GM19467 (cell line): ENCODE measurements around the gene NPW.
A peak's percentile ranks its signal among the peaks of the same experiment; 100 is the strongest.

ENCODE experiments used
- ATAC-seq: cut with Tn5 transposase; IDR thresholded peaks from one replicate; pipeline ENCODE4 v1.9.1; 2021; ENCODE audit warnings: mild to moderate bottlenecking, moderate library complexity; ENCODE audit not compliant: unreplicated experiment

NPW gene

GRCh38 chr16:2047330-2048115, 27.9 kb downstream of the NPW start, which contains the start of the genes NTHL1 and TSC2:
Gene NTHL1, minus strand, starts transcription at chr16:2047834. Its CDS starts 11 bp downstream, at chr16:2047823.
Gene TSC2, plus strand, starts transcription at chr16:2047985. Its CDS starts 631 bp downstream, at chr16:2048616.
- peak; percentile 83 for ATAC-seq

- no peak for ATAC-seq
Measured at GRCh38 chr16:2048116-2048543, 28.5 kb downstream of the NPW start.

GRCh38 chr16:2053211-2053610, 33.6 kb downstream of the NPW start:
- no peak for ATAC-seq

GRCh38 chr16:2053897-2054296, 34.3 kb downstream of the NPW start:
- ATAC-seq: no peak

- no peak for ATAC-seq
Measured at GRCh38 chr16:2054543-2055245, 35.1 kb downstream of the NPW start.

- ATAC-seq: no peak
Measured at GRCh38 chr16:2056077-2056476, 36.5 kb downstream of the NPW start.

GRCh38 chr16:2056681-2057407, 37.3 kb downstream of the NPW start:
- no peak for ATAC-seq

- no peak for ATAC-seq
Measured at GRCh38 chr16:2057438-2057837, 37.9 kb downstream of the NPW start.

GRCh38 chr16:2058420-2058819, 38.8 kb downstream of the NPW start:
- no peak for ATAC-seq

GRCh38 chr16:2058872-2059271, 39.3 kb downstream of the NPW start:
- ATAC-seq: no peak

- ATAC-seq: no peak
Measured at GRCh38 chr16:2060346-2060745, 40.8 kb downstream of the NPW start.

- ATAC-seq: no peak
Measured at GRCh38 chr16:2061023-2061422, 41.4 kb downstream of the NPW start.

GRCh38 chr16:2061526-2061925, 41.9 kb downstream of the NPW start:
- ATAC-seq: no peak

- no peak for ATAC-seq
Measured at GRCh38 chr16:2062801-2063200, 43.2 kb downstream of the NPW start.

- no peak for ATAC-seq
Measured at GRCh38 chr16:2063861-2064260, 44.3 kb downstream of the NPW start.

GRCh38 chr16:2064368-2064945, 44.9 kb downstream of the NPW start:
- no peak for ATAC-seq

GRCh38 chr16:2066139-2066538, 46.6 kb downstream of the NPW start:
- no peak for ATAC-seq
